ENCODE measurements around the gene ME2. TPM values are rescaled to one million over a fixed set of nuclear protein-coding genes. Genes with fewer than 3 reads are reported as not detected.

ME2 gene
- total RNA-seq, 2 experiments from 2014 or later = 15.6 to 16.1 TPM

DNA sequence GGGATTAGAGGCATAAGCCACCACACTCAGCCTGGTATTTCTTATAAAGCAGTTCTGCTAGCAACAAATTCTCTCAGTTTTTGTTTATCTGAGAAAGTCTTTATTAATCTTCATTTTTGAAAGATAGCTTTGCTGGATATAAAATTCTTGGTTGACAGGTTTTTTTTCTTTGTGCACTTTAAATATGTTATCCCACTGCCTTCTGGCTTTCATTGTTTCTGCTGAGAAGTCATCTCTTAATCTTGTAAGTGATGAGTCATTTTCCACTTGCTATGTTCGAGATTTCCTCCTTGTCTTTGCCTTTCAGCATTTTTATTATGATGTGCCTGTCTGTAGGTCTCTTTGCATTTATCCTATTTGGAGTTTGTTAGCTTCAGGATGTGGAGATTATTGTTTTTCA lies 83.1 kb downstream of the ME2 start:
- peaks cover 9% of the 10 kb centered on the region for H3K9me3 Mint-ChIP-seq
- no peaks in the 10 kb centered on the region for H3K27me3 Mint-ChIP-seq
- no peak overlapping the region for H3K4me3 ChIP-seq (ENCODE audit: low read length)
- ATAC-seq (ENCODE audit: poor library complexity) (no peak), DNase-seq (no peak)
- ChIA-PET POLR2A (no interaction called here), CTCF (no interaction called here)
- TF ChIP-seq, protein P1, sequence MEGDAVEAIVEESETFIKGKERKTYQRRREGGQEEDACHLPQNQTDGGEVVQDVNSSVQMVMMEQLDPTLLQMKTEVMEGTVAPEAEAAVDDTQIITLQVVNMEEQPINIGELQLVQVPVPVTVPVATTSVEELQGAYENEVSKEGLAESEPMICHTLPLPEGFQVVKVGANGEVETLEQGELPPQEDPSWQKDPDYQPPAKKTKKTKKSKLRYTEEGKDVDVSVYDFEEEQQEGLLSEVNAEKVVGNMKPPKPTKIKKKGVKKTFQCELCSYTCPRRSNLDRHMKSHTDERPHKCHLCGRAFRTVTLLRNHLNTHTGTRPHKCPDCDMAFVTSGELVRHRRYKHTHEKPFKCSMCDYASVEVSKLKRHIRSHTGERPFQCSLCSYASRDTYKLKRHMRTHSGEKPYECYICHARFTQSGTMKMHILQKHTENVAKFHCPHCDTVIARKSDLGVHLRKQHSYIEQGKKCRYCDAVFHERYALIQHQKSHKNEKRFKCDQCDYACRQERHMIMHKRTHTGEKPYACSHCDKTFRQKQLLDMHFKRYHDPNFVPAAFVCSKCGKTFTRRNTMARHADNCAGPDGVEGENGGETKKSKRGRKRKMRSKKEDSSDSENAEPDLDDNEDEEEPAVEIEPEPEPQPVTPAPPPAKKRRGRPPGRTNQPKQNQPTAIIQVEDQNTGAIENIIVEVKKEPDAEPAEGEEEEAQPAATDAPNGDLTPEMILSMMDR (IDR thresholded peaks at IDR 0.05) = no peak
- H3K27ac ChIP-seq (ENCODE audit: low read depth in 1 of 2, low read length in 2 of 2) = no peak overlapping the region
- peaks cover 15% of the 10 kb centered on the region for H3K36me3 Mint-ChIP-seq (ENCODE audit: low read depth)
- no peak overlapping the region for H3K4me3 Mint-ChIP-seq
- no peak overlapping the region for H3K27ac Mint-ChIP-seq
- no peaks in the 10 kb centered on the region for H3K4me1 ChIP-seq (ENCODE audit: insufficient read depth, low read length)
- peaks cover 26 to 29% of the 10 kb centered on the region in 2 experiments for H3K9me3 ChIP-seq (ENCODE audit: control insufficient read depth in 1 of 2, insufficient read depth in 1 of 2, low read length in 2 of 2)
- intact Hi-C loops (cut with DNase I, micrococcal nuclease) = no loop called here
- H3K27me3 ChIP-seq (ENCODE audit: control insufficient read depth in 1 of 2, insufficient read depth in 2 of 2, low read length in 2 of 2) = no peaks in the 10 kb centered on the region
- H3K36me3 ChIP-seq (ENCODE audit: insufficient read depth, low read length) = no peaks in the 10 kb centered on the region
- H3K4me1 Mint-ChIP-seq (ENCODE audit: low read depth) = no peaks in the 10 kb centered on the region

- Histone ChIP-seq H3K4me3 (ENCODE audit: low read length) (peak within 1 kb of the TSS; percentile 88), H3K4me1 (ENCODE audit: insufficient read depth, low read length) (peaks cover 9% of the 10 kb centered on the region), H3K27ac (ENCODE audit: low read depth in 1 of 2, low read length in 2 of 2) (peak within 1 kb of the TSS; percentile 78 to 85), H3K36me3 (ENCODE audit: insufficient read depth, low read length) (no peaks in the 10 kb centered on the region), H3K9me3 (ENCODE audit: control insufficient read depth in 1 of 2, insufficient read depth in 1 of 2, low read length in 2 of 2) (peaks cover 6% of the 10 kb centered on the region in 2 experiments), H3K27me3 (ENCODE audit: control insufficient read depth in 1 of 2, insufficient read depth in 2 of 2, low read length in 2 of 2) (no peaks in the 10 kb centered on the region)
- H3K27ac Mint-ChIP-seq = peak within 1 kb of the TSS; percentile 83
- ATAC-seq (ENCODE audit: poor library complexity) (peak; percentile 89), DNase-seq (peak; percentile 43 to 86 (median 59))
- ChIA-PET POLR2A (interaction anchor here (0.6 to 3.5 kb wide), 18 partner anchors 9 to 230 kb away, joined by 3 to 79 read pairs (median 4); partner anchors contain the start of genes ME2, MEX3C and SMAD4), CTCF (interaction anchor here (0.8 to 1.2 kb wide), 2 partner anchors 38 to 62 kb away, joined by 3 read pairs; partner anchors contain the start of gene SMAD4)
- H3K27me3 Mint-ChIP-seq = no peaks in the 10 kb centered on the region
- peak within 1 kb of the TSS; percentile 96 for H3K4me3 Mint-ChIP-seq
- H3K4me1 Mint-ChIP-seq (ENCODE audit: low read depth) = peaks cover 37% of the 10 kb centered on the region
- peaks cover 6% of the 10 kb centered on the region for H3K9me3 Mint-ChIP-seq
- intact Hi-C loops (cut with DNase I, micrococcal nuclease) = loop anchor here (1.0 to 5.0 kb wide), 5 partner anchors 60 to 229 kb away; partner anchors contain the start of genes ME2 (in 1 of the 2) and MEX3C (in 1 of the 2)
- H3K36me3 Mint-ChIP-seq (ENCODE audit: low read depth) = peaks cover 5% of the 10 kb centered on the region
- TF ChIP-seq, protein P1 (IDR thresholded peaks at IDR 0.05) = no peak
These were observed 89.1 kb downstream of the ME2 start, which contains the start of gene ELAC1 for GRCh38 chr18:50967714-50968661. Gene ELAC1, plus strand, starts transcription at chr18:50968040. Its CDS starts 6,365 bp downstream, at chr18:50974405.

GRCh38 chr18:50969448-50969847 lies 90.5 kb downstream of the ME2 start:
- intact Hi-C loops (cut with DNase I, micrococcal nuclease) = loop anchor here (2.0 to 5.0 kb wide), 3 partner anchors 83 to 228 kb away; partner anchors contain the start of genes ME2 (in 1 of the 2) and MEX3C (in 1 of the 2)
- peak overlapping the region; percentile 93 for H3K4me3 Mint-ChIP-seq
- Histone ChIP-seq H3K36me3 (ENCODE audit: insufficient read depth, low read length) (peaks cover under 1% of the 10 kb centered on the region), H3K9me3 (ENCODE audit: control insufficient read depth in 1 of 2, insufficient read depth in 1 of 2, low read length in 2 of 2) (no peaks in the 10 kb centered on the region), H3K4me1 (ENCODE audit: insufficient read depth, low read length) (peaks cover 9% of the 10 kb centered on the region), H3K27me3 (ENCODE audit: control insufficient read depth in 1 of 2, insufficient read depth in 2 of 2, low read length in 2 of 2) (no peaks in the 10 kb centered on the region), H3K4me3 (ENCODE audit: low read length) (no peak overlapping the region), H3K27ac (ENCODE audit: low read depth in 1 of 2, low read length in 2 of 2) (no peak overlapping the region)
- no peak for ATAC-seq (ENCODE audit: poor library complexity)
- no peak for DNase-seq
- H3K36me3 Mint-ChIP-seq (ENCODE audit: low read depth) = peaks cover 9% of the 10 kb centered on the region
- peaks cover 41% of the 10 kb centered on the region for H3K4me1 Mint-ChIP-seq (ENCODE audit: low read depth)
- POLR2A ChIA-PET = no interaction called here
- H3K9me3 Mint-ChIP-seq = no peaks in the 10 kb centered on the region
- H3K27ac Mint-ChIP-seq = peak overlapping the region; percentile 83
- CTCF ChIA-PET = no interaction called here
- TF ChIP-seq, protein P1 (IDR thresholded peaks at IDR 0.05) = no peak
- no peaks in the 10 kb centered on the region for H3K27me3 Mint-ChIP-seq

All from CD4-positive, alpha-beta T cell (primary cell).